ENCODE results near the gene UST. TPM values are rescaled to one million over a fixed set of nuclear protein-coding genes. Genes with fewer than 3 reads are reported as not detected.
"Not testable (repeated sequence)": the region's sequence is repeated elsewhere in the genome, so short reads cannot be mapped to it uniquely, and the experiment has no call there.

UST gene
- total RNA-seq, 4 donors from 2014 or later = 2.9 to 12.0 (median 5.7) TPM

DNA sequence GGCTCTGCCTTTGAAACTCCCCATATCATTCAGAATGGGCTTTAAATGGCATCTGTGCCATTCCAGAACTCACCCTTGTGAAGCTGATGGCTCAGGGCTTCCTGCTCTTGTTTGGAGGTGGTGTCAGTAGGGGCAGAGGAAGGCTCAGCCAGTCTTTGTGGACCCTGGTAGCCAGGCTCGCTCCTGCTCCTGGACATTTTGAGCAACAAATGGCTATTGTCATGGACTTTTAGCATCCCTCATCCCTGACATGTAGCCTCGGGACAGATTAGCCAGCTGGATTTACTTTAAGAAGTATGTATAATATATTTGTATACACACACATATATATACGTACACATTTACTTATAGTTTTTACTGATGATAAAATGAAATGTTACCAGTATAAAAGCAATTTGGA lies 104.1 kb downstream of the UST start:
- Histone ChIP-seq H3K27me3 (no peaks in the 10 kb centered on the region), H3K27ac (no peak overlapping the region), H3K9me3 (no peaks in the 10 kb centered on the region), H3K4me3 (no peak overlapping the region), H3K36me3 (no peaks in the 10 kb centered on the region), H3K4me1 (peaks cover 0 to 40% (median 9%) of the 10 kb centered on the region in 3 donors)
- TF ChIP-seq POLR2A (IDR thresholded peaks at IDR 0.05) = no peak
- TF ChIP-seq, protein P1, sequence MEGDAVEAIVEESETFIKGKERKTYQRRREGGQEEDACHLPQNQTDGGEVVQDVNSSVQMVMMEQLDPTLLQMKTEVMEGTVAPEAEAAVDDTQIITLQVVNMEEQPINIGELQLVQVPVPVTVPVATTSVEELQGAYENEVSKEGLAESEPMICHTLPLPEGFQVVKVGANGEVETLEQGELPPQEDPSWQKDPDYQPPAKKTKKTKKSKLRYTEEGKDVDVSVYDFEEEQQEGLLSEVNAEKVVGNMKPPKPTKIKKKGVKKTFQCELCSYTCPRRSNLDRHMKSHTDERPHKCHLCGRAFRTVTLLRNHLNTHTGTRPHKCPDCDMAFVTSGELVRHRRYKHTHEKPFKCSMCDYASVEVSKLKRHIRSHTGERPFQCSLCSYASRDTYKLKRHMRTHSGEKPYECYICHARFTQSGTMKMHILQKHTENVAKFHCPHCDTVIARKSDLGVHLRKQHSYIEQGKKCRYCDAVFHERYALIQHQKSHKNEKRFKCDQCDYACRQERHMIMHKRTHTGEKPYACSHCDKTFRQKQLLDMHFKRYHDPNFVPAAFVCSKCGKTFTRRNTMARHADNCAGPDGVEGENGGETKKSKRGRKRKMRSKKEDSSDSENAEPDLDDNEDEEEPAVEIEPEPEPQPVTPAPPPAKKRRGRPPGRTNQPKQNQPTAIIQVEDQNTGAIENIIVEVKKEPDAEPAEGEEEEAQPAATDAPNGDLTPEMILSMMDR (IDR thresholded peaks at IDR 0.05) = no peak
- DNase-seq = no peak
- 86 to 100% methylated on average over 2 to 3 of the region's 3 CpGs for WGBS, 2 donors
- intact Hi-C loops (cut with DNase I) = no loop called here

DNA sequence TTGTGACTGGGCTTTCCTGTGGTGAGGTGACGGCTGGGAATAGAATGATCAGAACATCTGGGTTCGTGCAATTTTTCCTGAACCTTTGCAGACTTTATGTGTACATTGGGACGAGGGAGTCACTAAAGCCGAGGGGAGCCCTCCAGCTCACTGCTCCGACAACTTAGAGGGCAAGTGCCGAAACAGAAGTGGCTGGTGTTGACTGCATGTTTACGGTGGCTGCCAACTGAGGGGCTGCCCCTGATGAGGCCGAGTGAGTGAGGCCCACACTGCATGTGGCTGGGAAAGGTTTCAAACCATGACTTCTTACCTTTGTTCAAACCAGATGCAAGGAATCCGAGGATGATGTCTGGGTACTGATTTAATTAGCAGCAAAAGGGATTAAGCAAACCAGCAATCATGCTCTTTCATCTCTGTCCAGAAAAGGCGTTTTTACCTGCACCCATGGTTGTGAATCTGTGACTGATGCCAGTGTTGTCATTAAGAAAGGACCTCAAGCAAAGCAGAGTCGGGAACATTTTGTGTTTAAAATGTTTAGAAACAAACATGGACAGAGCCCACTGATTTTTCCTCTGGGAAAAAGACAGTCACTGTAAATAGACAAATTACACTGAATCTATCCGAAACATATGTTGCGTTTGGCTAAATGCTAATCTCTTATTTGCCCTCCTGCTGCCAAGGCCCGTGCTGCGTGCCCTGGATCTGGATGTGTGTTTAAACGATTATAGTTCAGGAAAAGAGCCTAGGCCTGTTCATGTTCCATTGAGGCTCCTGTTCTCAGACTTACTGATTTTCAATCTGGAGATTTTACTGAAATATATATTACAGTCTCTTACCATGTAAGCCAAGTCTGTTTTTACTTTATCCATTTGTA lies 105.1 kb downstream of the UST start:
- no peak for DNase-seq
- Histone ChIP-seq H3K4me1 (peaks cover 4 to 49% (median 9%) of the 10 kb centered on the region in 3 donors), H3K27me3 (no peaks in the 10 kb centered on the region), H3K36me3 (no peaks in the 10 kb centered on the region), H3K4me3 (no peak overlapping the region), H3K27ac (no peak overlapping the region), H3K9me3 (no peaks in the 10 kb centered on the region)
- intact Hi-C loops (cut with DNase I) = no loop called here
- no peak for TF ChIP-seq POLR2A (IDR thresholded peaks at IDR 0.05)
- TF ChIP-seq, protein P1 (IDR thresholded peaks at IDR 0.05) = no peak
- WGBS, 2 donors = 59 to 61% methylated on average over 12 to 14 of the region's 16 CpGs

DNA sequence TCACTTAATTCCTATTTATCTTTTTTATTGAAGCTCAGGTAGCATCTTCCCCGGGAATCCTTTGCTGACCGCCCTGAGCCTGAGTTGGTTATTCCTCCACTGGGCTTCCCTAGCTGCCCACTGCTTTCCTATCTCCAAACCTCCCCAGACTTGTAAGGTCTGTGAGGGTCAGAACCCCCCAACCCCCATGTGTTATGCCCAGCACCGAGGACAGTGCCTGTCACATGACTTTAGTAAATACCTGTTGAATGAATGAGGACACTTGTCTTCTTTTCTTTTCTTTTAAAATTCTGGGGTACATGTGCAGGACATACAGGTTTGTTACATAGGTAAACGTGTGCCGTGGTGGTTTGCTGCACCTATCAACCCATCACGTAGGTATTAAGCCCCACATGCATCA lies 105.9 kb downstream of the UST start:
- H3K4me1 ChIP-seq = peaks cover 4 to 57% (median 14%) of the 10 kb centered on the region in 3 donors
- H3K9me3 ChIP-seq = no peaks in the 10 kb centered on the region
- peak overlapping the region in 1 of 4 donors; percentile 14 for H3K27ac ChIP-seq
- no peaks in the 10 kb centered on the region for H3K36me3 ChIP-seq
- 81 to 84% methylated on average over 6 of the region's 6 CpGs for WGBS, 2 donors
- no peak for DNase-seq
- TF ChIP-seq, protein P1 (IDR thresholded peaks at IDR 0.05) = no peak
- TF ChIP-seq POLR2A (IDR thresholded peaks at IDR 0.05) = no peak
- no peak overlapping the region for H3K4me3 ChIP-seq
- intact Hi-C loops (cut with DNase I) = no loop called here
- H3K27me3 ChIP-seq = no peaks in the 10 kb centered on the region

DNA sequence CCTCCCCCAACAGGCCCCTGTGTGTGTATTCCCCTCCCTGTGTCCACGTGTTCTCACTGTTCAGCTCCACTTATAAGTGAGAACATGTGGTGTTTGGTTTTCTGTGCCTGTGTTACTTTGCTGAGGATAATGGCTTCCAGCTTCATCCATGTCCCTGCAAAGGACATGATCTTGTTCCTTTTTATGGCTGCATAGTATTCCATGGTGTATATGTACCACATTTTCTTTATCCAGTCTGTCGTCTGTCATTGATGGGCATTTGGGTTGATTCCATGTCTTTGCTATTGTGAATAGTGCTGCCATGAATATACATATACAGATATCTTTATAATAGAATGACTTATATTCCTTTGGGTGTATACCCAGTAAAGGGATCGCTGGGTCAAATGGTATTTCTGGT lies 106.3 kb downstream of the UST start:
- H3K9me3 ChIP-seq; H3K27me3 ChIP-seq; intact Hi-C loops (cut with DNase I); H3K36me3 ChIP-seq; DNase-seq; H3K4me3 ChIP-seq; H3K27ac ChIP-seq: not testable (repeated sequence)
- H3K4me1 ChIP-seq = peaks cover 4 to 61% (median 17%) of the 10 kb centered on the region in 3 donors
- WGBS, 2 donors = 91 to 92% methylated on average over 3 of the region's 3 CpGs

DNA sequence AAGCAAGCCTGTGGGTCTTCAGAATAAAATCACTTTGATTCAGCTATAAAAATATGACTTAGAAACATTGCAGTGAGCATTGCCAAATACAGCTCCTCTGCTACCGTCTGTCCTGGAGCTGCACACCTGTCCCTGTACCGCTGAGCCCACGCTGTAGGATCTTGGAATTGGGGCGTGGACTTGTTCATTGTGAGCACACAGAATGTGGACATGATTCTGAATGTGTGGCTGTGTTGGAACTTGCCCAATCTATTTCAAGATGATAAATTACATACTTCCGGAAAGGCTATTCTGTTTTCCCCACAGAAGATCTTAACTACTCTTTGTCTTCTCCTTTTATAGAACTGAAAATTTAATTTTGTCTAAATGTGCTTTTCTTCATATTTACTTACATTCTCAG lies 107.3 kb downstream of the UST start:
- peaks cover 4 to 65% (median 17%) of the 10 kb centered on the region in 3 donors for H3K4me1 ChIP-seq
- no peaks in the 10 kb centered on the region for H3K36me3 ChIP-seq
- peak overlapping the region in 1 of 4 donors; percentile 17 for H3K27ac ChIP-seq
- H3K27me3 ChIP-seq = no peaks in the 10 kb centered on the region
- no peak for DNase-seq
- intact Hi-C loops (cut with DNase I) = no loop called here
- no peaks in the 10 kb centered on the region for H3K9me3 ChIP-seq
- no peak overlapping the region for H3K4me3 ChIP-seq
- TF ChIP-seq POLR2A (IDR thresholded peaks at IDR 0.05) = no peak
- TF ChIP-seq, protein P1 (IDR thresholded peaks at IDR 0.05) = no peak
- WGBS, 2 donors = 9 to 26% methylated on average over 5 of the region's 5 CpGs

Measured in esophagus squamous epithelium (tissue), 5 donors.